Large intestine (tissue), 3 donors: ENCODE data around the gene NCAPG. TPM values are rescaled to one million over a fixed set of nuclear protein-coding genes. Genes with fewer than 3 reads are reported as not detected.
A peak's percentile ranks its signal among the peaks of the same experiment; 100 is the strongest.

Source experiments
- DNase-seq, 2 donors: peaks; one replicate each; pipeline versions ENCODE4 v3.0.0 to v3.0.0-alpha.2; 2013
- H3K27ac ChIP-seq: one replicate; pipeline ENCODE4 v1.5.1; 2013; ENCODE audit warnings: low read length
- H3K27me3 ChIP-seq: 2 replicates; pipeline ENCODE4 v1.6.1; 2013; ENCODE audit warnings: low read length; ENCODE audit not compliant: control insufficient read depth, insufficient read depth
- H3K36me3 ChIP-seq: 2 replicates; pipeline ENCODE4 v1.6.1; 2013; ENCODE audit warnings: low read length; ENCODE audit not compliant: control insufficient read depth, insufficient read depth
- H3K4me1 ChIP-seq: one replicate; pipeline ENCODE4 v1.6.1; 2013; ENCODE audit warnings: low read length; ENCODE audit not compliant: control insufficient read depth, insufficient read depth
- H3K4me3 ChIP-seq: one replicate; pipeline ENCODE4 v1.5.1; 2013; ENCODE audit warnings: low read length
- H3K9me3 ChIP-seq: one replicate; pipeline ENCODE4 v1.6.1; 2013; ENCODE audit warnings: mild to moderate bottlenecking, low read depth, low read length, moderate library complexity; ENCODE audit not compliant: control insufficient read depth
- WGBS: methylation state at CpG from one replicate; pipeline ENCODE4 v1.1.5; 2013; ENCODE audit warnings: low lambda C conversion rate; ENCODE audit not compliant: insufficient coverage; 5-methylcytosine and 5-hydroxymethylcytosine counted together
- polyA plus RNA-seq: library from polyadenylated mRNA; unstranded; fragments of 120-200 nt; gene quantifications from one replicate; pipeline ENCODE4 v1.2.1, GENCODE V29; 2013

The NCAPG gene
- polyA plus RNA-seq, 1 donor, result 11.3 TPM

DNA sequence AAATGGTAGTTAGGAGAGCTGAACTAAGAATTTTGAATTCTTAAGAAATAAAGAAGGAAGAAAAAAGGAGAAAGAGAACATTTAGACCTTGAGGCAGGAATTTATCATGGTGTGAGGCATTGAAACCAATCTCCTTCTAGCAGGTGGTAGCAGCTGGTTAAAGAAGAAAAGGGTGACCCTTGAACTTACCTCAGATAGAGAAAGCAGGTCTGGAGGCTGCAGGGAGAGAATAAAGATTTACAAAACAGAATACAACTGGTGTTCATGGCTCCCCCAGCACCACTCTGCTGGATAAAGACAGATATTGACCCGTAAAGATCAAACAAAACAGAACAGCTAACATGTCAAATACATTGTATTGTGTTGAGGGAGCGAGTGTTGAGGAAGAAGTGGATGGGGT is 56.0 kb downstream of the NCAPG start:
- WGBS, result no CpG with 5 or more reads among the region's 2 CpGs
- no peak overlapping the region for H3K27ac ChIP-seq
- H3K36me3 ChIP-seq, result peaks cover 2% of the 10 kb centered on the region
- peak in 1 of 2 donors; percentile 10 for DNase-seq
- peaks cover 4% of the 10 kb centered on the region for H3K9me3 ChIP-seq
- no peaks in the 10 kb centered on the region for H3K4me1 ChIP-seq
- no peaks in the 10 kb centered on the region for H3K27me3 ChIP-seq
- no peak overlapping the region for H3K4me3 ChIP-seq

DNA sequence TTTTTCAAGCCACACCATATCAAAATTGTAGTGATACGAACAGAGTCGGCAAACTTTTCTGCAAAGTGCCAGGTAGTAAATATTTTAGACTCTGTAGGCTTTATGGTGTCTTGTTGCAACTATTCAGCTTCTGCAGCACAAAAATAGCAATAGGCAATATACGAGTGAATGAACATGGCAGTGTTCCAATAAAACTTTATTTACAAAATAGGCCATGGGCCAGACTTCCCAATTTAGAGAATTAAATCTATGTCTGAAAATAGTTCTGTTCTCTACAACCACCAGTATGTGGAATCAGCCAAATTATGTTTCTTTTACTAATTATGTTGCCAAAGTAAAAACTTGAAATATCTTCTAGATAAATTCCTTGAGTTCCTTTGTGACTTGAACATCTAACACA is 56.5 kb downstream of the NCAPG start:
- DNase-seq, result no peak
- Histone ChIP-seq H3K4me1 (no peaks in the 10 kb centered on the region), H3K36me3 (peaks cover 2% of the 10 kb centered on the region), H3K27me3 (no peaks in the 10 kb centered on the region), H3K9me3 (no peaks in the 10 kb centered on the region), H3K27ac (no peak overlapping the region), H3K4me3 (no peak overlapping the region)
- WGBS, result 81% methylated on average over 3 of the region's 3 CpGs

GRCh38 chr4:17869327-17869726 is 58.5 kb downstream of the NCAPG start:
- Histone ChIP-seq H3K27ac (no peak overlapping the region), H3K27me3 (no peaks in the 10 kb centered on the region), H3K4me3 (no peak overlapping the region), H3K4me1 (no peaks in the 10 kb centered on the region), H3K9me3 (no peaks in the 10 kb centered on the region), H3K36me3 (peaks cover under 1% of the 10 kb centered on the region)
- DNase-seq, result no peak
- WGBS, result 61% methylated on average over 2 of the region's 2 CpGs

- DNase-seq, result no peak
- Histone ChIP-seq H3K27me3 (no peaks in the 10 kb centered on the region), H3K27ac (no peak overlapping the region), H3K4me3 (no peak overlapping the region), H3K9me3 (no peaks in the 10 kb centered on the region), H3K36me3 (no peaks in the 10 kb centered on the region), H3K4me1 (no peaks in the 10 kb centered on the region)
- 100% methylated on average over 1 of the region's 4 CpGs for WGBS
Observed at GRCh38 chr4:17875402-17876070, 64.8 kb downstream of the NCAPG start.

GRCh38 chr4:17876943-17877342 is 66.2 kb downstream of the NCAPG start:
- no peak overlapping the region for H3K27ac ChIP-seq
- no peaks in the 10 kb centered on the region for H3K27me3 ChIP-seq
- WGBS, result 96% methylated on average over 4 of the region's 4 CpGs
- H3K36me3 ChIP-seq, result no peaks in the 10 kb centered on the region
- no peaks in the 10 kb centered on the region for H3K4me1 ChIP-seq
- no peak for DNase-seq
- no peak overlapping the region for H3K4me3 ChIP-seq
- no peaks in the 10 kb centered on the region for H3K9me3 ChIP-seq

- H3K27ac ChIP-seq, result no peak overlapping the region
- no peak for DNase-seq
- H3K4me3 ChIP-seq, result no peak overlapping the region
- no peaks in the 10 kb centered on the region for H3K27me3 ChIP-seq
- H3K9me3 ChIP-seq, result no peaks in the 10 kb centered on the region
- H3K4me1 ChIP-seq, result no peaks in the 10 kb centered on the region
- WGBS, result 89% methylated on average over 1 of the region's 5 CpGs
- no peaks in the 10 kb centered on the region for H3K36me3 ChIP-seq
Observed at GRCh38 chr4:17877661-17878060, 66.9 kb downstream of the NCAPG start.

DNA sequence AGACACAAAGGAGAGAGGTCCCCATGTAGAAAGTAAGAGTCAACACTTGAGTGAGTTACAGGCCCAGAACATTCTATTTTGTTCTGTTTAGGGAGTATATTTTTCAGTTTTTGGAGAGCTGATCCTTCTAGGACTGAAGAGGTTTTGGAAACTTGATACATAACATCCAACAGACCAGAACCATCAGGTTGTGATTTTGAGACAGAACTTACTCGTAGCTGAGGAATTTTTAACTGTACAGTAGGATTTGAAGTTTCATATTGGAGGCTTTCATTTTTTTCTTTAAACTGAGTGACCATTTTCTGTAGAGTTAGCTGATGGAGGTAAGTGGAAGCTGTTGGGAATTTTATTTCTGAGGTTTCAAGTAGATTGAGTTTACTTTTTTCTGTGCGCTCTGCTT is 73.3 kb downstream of the NCAPG start:
- no peak for DNase-seq
- no CpG with 5 or more reads among the region's 2 CpGs for WGBS
- H3K4me1 ChIP-seq, result no peaks in the 10 kb centered on the region
- H3K9me3 ChIP-seq, result no peaks in the 10 kb centered on the region
- H3K36me3 ChIP-seq, result peaks cover 11% of the 10 kb centered on the region
- no peak overlapping the region for H3K4me3 ChIP-seq
- H3K27me3 ChIP-seq, result no peaks in the 10 kb centered on the region
- H3K27ac ChIP-seq, result no peak overlapping the region

- no CpG with 5 or more reads among the region's 2 CpGs for WGBS
- Histone ChIP-seq H3K27ac (no peak overlapping the region), H3K4me1 (no peaks in the 10 kb centered on the region), H3K4me3 (no peak overlapping the region), H3K27me3 (no peaks in the 10 kb centered on the region), H3K9me3 (no peaks in the 10 kb centered on the region), H3K36me3 (peaks cover 11% of the 10 kb centered on the region)
- no peak for DNase-seq
Observed at GRCh38 chr4:17884511-17884910, 73.7 kb downstream of the NCAPG start.

GRCh38 chr4:17889692-17890091 is 78.9 kb downstream of the NCAPG start:
- Histone ChIP-seq H3K9me3 (no peaks in the 10 kb centered on the region), H3K27me3 (no peaks in the 10 kb centered on the region), H3K4me1 (no peaks in the 10 kb centered on the region), H3K4me3 (no peak overlapping the region), H3K27ac (no peak overlapping the region), H3K36me3 (no peaks in the 10 kb centered on the region)
- WGBS, result no CpG with 5 or more reads among the region's 1 CpG
- no peak for DNase-seq

- H3K27me3 ChIP-seq, result no peaks in the 10 kb centered on the region
- H3K36me3 ChIP-seq, result no peaks in the 10 kb centered on the region
- WGBS, result 72% methylated on average over 2 of the region's 3 CpGs
- no peaks in the 10 kb centered on the region for H3K4me1 ChIP-seq
- H3K9me3 ChIP-seq, result no peaks in the 10 kb centered on the region
- no peak overlapping the region for H3K4me3 ChIP-seq
- no peak for DNase-seq
- no peak overlapping the region for H3K27ac ChIP-seq
Observed at GRCh38 chr4:17894421-17894820, 83.6 kb downstream of the NCAPG start.
